ENCODE data around the gene CACNA1A. TPM values are rescaled to one million over a fixed set of nuclear protein-coding genes. Genes with fewer than 3 reads are reported as not detected.

The CACNA1A gene
- total RNA-seq, 2 experiments from 2014 or later = 0.30 to 0.45 TPM

- Mint-ChIP-seq H3K4me3 (no peak overlapping the region), H3K9me3 (no peaks in the 10 kb centered on the region), H3K27me3 (peaks cover 26% of the 10 kb centered on the region), H3K27ac (no peak overlapping the region), H3K4me1 (ENCODE audit: low read depth) (no peaks in the 10 kb centered on the region), H3K36me3 (ENCODE audit: low read depth) (no peaks in the 10 kb centered on the region)
- POLR2A ChIA-PET = no interaction called here
- no peak overlapping the region for H3K4me3 ChIP-seq (ENCODE audit: low read length)
- CTCF ChIA-PET = no interaction called here
- no peaks in the 10 kb centered on the region for H3K4me1 ChIP-seq (ENCODE audit: insufficient read depth, low read length)
- TF ChIP-seq CTCF (IDR thresholded peaks at IDR 0.05) = no peak
- H3K36me3 ChIP-seq (ENCODE audit: insufficient read depth, low read length) = no peaks in the 10 kb centered on the region
- H3K27ac ChIP-seq (ENCODE audit: low read depth in 1 of 2, low read length in 2 of 2) = no peak overlapping the region
- H3K9me3 ChIP-seq (ENCODE audit: control insufficient read depth in 1 of 2, insufficient read depth in 1 of 2, low read length in 2 of 2) = no peaks in the 10 kb centered on the region
- no peak for ATAC-seq (ENCODE audit: poor library complexity)
- H3K27me3 ChIP-seq (ENCODE audit: control insufficient read depth in 1 of 2, insufficient read depth in 2 of 2, low read length in 2 of 2) = peaks cover 4 to 6% of the 10 kb centered on the region in 2 experiments
- DNase-seq = no peak
- intact Hi-C loops (cut with DNase I, micrococcal nuclease) = no loop called here
Observed at GRCh38 chr19:13313875-13314274, 192.4 kb downstream of the CACNA1A start.

- TF ChIP-seq CTCF (IDR thresholded peaks at IDR 0.05) = no peak
- H3K9me3 Mint-ChIP-seq = no peaks in the 10 kb centered on the region
- peaks cover 3% of the 10 kb centered on the region for H3K4me1 ChIP-seq (ENCODE audit: insufficient read depth, low read length)
- no peak overlapping the region for H3K27ac Mint-ChIP-seq
- ATAC-seq (ENCODE audit: poor library complexity) (no peak), DNase-seq (no peak)
- no peak overlapping the region for H3K27ac ChIP-seq (ENCODE audit: low read depth in 1 of 2, low read length in 2 of 2)
- H3K4me3 Mint-ChIP-seq = no peak overlapping the region
- peaks cover 15% of the 10 kb centered on the region for H3K27me3 Mint-ChIP-seq
- no peaks in the 10 kb centered on the region for H3K9me3 ChIP-seq (ENCODE audit: control insufficient read depth in 1 of 2, insufficient read depth in 1 of 2, low read length in 2 of 2)
- CTCF ChIA-PET = no interaction called here
- H3K36me3 Mint-ChIP-seq (ENCODE audit: low read depth) = no peaks in the 10 kb centered on the region
- peaks cover 3 to 5% of the 10 kb centered on the region in 2 experiments for H3K27me3 ChIP-seq (ENCODE audit: control insufficient read depth in 1 of 2, insufficient read depth in 2 of 2, low read length in 2 of 2)
- no peaks in the 10 kb centered on the region for H3K4me1 Mint-ChIP-seq (ENCODE audit: low read depth)
- POLR2A ChIA-PET = no interaction called here
- no peak overlapping the region for H3K4me3 ChIP-seq (ENCODE audit: low read length)
- intact Hi-C loops (cut with DNase I, micrococcal nuclease) = no loop called here
- H3K36me3 ChIP-seq (ENCODE audit: insufficient read depth, low read length) = no peaks in the 10 kb centered on the region
Observed at GRCh38 chr19:13309864-13310263, 196.4 kb downstream of the CACNA1A start.

- Mint-ChIP-seq H3K36me3 (ENCODE audit: low read depth) (no peaks in the 10 kb centered on the region), H3K27me3 (peaks cover 71% of the 10 kb centered on the region), H3K4me3 (no peak overlapping the region), H3K4me1 (ENCODE audit: low read depth) (peaks cover 7% of the 10 kb centered on the region), H3K27ac (no peak overlapping the region), H3K9me3 (no peaks in the 10 kb centered on the region)
- peaks cover 17 to 22% of the 10 kb centered on the region in 2 experiments for H3K27me3 ChIP-seq (ENCODE audit: control insufficient read depth in 1 of 2, insufficient read depth in 2 of 2, low read length in 2 of 2)
- TF ChIP-seq CTCF (IDR thresholded peaks at IDR 0.05) = no peak
- ChIA-PET CTCF (interaction anchor here (0.7 kb wide), 1 partner anchor 1235 kb away, joined by 3 read pairs; no protein-coding TSS in a partner anchor), POLR2A (no interaction called here)
- DNase-seq = no peak
- peaks cover 5% of the 10 kb centered on the region for H3K4me1 ChIP-seq (ENCODE audit: insufficient read depth, low read length)
- no peak overlapping the region for H3K4me3 ChIP-seq (ENCODE audit: low read length)
- intact Hi-C loops (cut with DNase I, micrococcal nuclease) = no loop called here
- ATAC-seq (ENCODE audit: poor library complexity) = no peak
- no peaks in the 10 kb centered on the region for H3K36me3 ChIP-seq (ENCODE audit: insufficient read depth, low read length)
- H3K27ac ChIP-seq (ENCODE audit: low read depth in 1 of 2, low read length in 2 of 2) = no peak overlapping the region
- H3K9me3 ChIP-seq (ENCODE audit: control insufficient read depth in 1 of 2, insufficient read depth in 1 of 2, low read length in 2 of 2) = no peaks in the 10 kb centered on the region
Observed at GRCh38 chr19:13303381-13304129, 202.7 kb downstream of the CACNA1A start.
